Fibroblast of lung (primary cell): ENCODE results near the gene ERAS. TPM values are rescaled to one million over a fixed set of nuclear protein-coding genes. Genes with fewer than 3 reads are reported as not detected.

Experiments used
- DNase-seq, 2 donors: peaks; one replicate each; pipeline versions ENCODE4 v3.0.0 to v3.0.0-alpha.2; 2010; ENCODE audit warnings: low read depth in 2 of 2
- H2AFZ ChIP-seq: 2 replicates; pipeline ENCODE4 v1.5.1; 2012; ENCODE audit warnings: low read length, control low read depth, inconsistent platforms
- H3K27ac ChIP-seq: 2 replicates; pipeline ENCODE4 v1.5.1; 2011; ENCODE audit warnings: low read length, control low read depth; ENCODE audit not compliant: insufficient read depth
- H3K27me3 ChIP-seq: 2 replicates; pipeline ENCODE4 v1.5.1; 2011; ENCODE audit warnings: mild to moderate bottlenecking, low read length; ENCODE audit not compliant: control insufficient read depth, insufficient read depth
- H3K36me3 ChIP-seq: 2 replicates; pipeline ENCODE4 v1.5.1; 2011; ENCODE audit warnings: low read length; ENCODE audit not compliant: control insufficient read depth, insufficient read depth
- H3K4me1 ChIP-seq: 2 replicates; pipeline ENCODE4 v1.5.1; 2011; ENCODE audit warnings: low read length; ENCODE audit not compliant: control insufficient read depth, insufficient read depth; ENCODE audit errors: extremely low read depth
- H3K4me2 ChIP-seq: 2 replicates; pipeline ENCODE4 v1.5.1; 2011; ENCODE audit warnings: low read length, control low read depth; ENCODE audit not compliant: insufficient read depth; ENCODE audit errors: extremely low read depth
- H3K4me3 ChIP-seq, 4 experiments: fragments of 200-600 bp in 1 of 4; sonication (generic) in 1 of 4; replicated peaks in 1 of 4; 2 replicates each; pipeline ENCODE4 v1.5.1; 2011 to 2016; ENCODE audit warnings: low read length in 4 of 4, low read depth in 3 of 4, mild to moderate bottlenecking in 3 of 4, control low read depth in 2 of 4, inconsistent platforms in 1 of 4, mixed read lengths in 1 of 4; ENCODE audit not compliant: insufficient read depth in 1 of 4; ENCODE audit errors: control extremely low read depth in 1 of 4
- H3K79me2 ChIP-seq: 2 replicates; pipeline ENCODE4 v1.5.1; 2012; ENCODE audit warnings: mild to moderate bottlenecking, low read length, inconsistent platforms; ENCODE audit not compliant: control insufficient read depth, insufficient read depth
- H3K9ac ChIP-seq: 2 replicates; pipeline ENCODE4 v1.5.1; 2011; ENCODE audit warnings: mild to moderate bottlenecking, low read length, control low read depth; ENCODE audit not compliant: insufficient read depth
- H3K9me3 ChIP-seq: 2 replicates; pipeline ENCODE4 v1.5.1; 2012; ENCODE audit warnings: low read depth, low read length; ENCODE audit not compliant: control insufficient read depth, insufficient read depth
- H4K20me1 ChIP-seq: 2 replicates; pipeline ENCODE4 v1.5.1; 2011; ENCODE audit warnings: low read length; ENCODE audit not compliant: control insufficient read depth, insufficient read depth; ENCODE audit errors: extremely low read depth
- CTCF ChIP-seq, 2 donors: IDR thresholded peaks in 1 of 2; conservative IDR thresholded peaks in 1 of 2; 1 replicate in 1 of 2; 2 replicates in 1 of 2; pipeline ENCODE4 v1.5.1; 2011 to 2012; ENCODE audit warnings: low read length in 2 of 2, control low read depth in 1 of 2, inconsistent platforms in 1 of 2, low read depth in 1 of 2, mild to moderate bottlenecking in 1 of 2
- EZH2 ChIP-seq: IDR thresholded peaks from 2 replicates; pipeline ENCODE4 v1.5.1; 2012; ENCODE audit warnings: low read length, control low read depth, mild to moderate bottlenecking; ENCODE audit errors: missing control alignments
- polyA plus RNA-seq, 2 donors: library from polyadenylated mRNA; depleted of rRNA in 1 of 2; stranded (reverse) in 1 of 2; unstranded in 1 of 2; fragments of >200 nt; gene quantifications; 2 replicates each; pipeline ENCODE4 v1.2.1, GENCODE V29; 2011 to 2012; ENCODE audit warnings: missing spikeins in 1 of 2
- total RNA-seq: library from RNA; depleted of rRNA; stranded (reverse); fragments of >200 nt; gene quantifications from 2 replicates; pipeline ENCODE4 v1.2.1, GENCODE V29; 2014

The ERAS gene
- total and polyA plus RNA-seq, 2 donors (not counting 1 experiment from before 2014, with no cell fraction given): 0.05 TPM; not detected in 1

- no peak for TF ChIP-seq EZH2
- TF ChIP-seq CTCF (conservative IDR thresholded peaks at IDR 0.05 in 1 of 2, IDR thresholded peaks at IDR 0.05 in 1 of 2; ENCODE audit: low read depth in 1 of 2, low read length in 2 of 2): no peak
- DNase-seq: no peak
- Histone ChIP-seq H3K4me1 (no peaks in the 10 kb centered on the region), H3K27ac (no peak within 1 kb of the TSS), H3K9me3 (no peaks in the 10 kb centered on the region), H3K79me2 (no peaks in the 10 kb centered on the region), H3K27me3 (no peaks in the 10 kb centered on the region), H4K20me1 (no peaks in the 10 kb centered on the region), H3K4me3 (no peak within 1 kb of the TSS), H3K36me3 (no peaks in the 10 kb centered on the region), H3K9ac (no peak within 1 kb of the TSS), H2AFZ (no peak within 1 kb of the TSS), H3K4me2 (no peak within 1 kb of the TSS)
Measured at GRCh38 chrX:48786341-48786800, 39.9 kb upstream of the ERAS start, which contains the start of gene GATA1. Gene GATA1 (plus strand): TSS chrX:48786590. CDS start chrX:48791110, 4,520 bp downstream.

DNA sequence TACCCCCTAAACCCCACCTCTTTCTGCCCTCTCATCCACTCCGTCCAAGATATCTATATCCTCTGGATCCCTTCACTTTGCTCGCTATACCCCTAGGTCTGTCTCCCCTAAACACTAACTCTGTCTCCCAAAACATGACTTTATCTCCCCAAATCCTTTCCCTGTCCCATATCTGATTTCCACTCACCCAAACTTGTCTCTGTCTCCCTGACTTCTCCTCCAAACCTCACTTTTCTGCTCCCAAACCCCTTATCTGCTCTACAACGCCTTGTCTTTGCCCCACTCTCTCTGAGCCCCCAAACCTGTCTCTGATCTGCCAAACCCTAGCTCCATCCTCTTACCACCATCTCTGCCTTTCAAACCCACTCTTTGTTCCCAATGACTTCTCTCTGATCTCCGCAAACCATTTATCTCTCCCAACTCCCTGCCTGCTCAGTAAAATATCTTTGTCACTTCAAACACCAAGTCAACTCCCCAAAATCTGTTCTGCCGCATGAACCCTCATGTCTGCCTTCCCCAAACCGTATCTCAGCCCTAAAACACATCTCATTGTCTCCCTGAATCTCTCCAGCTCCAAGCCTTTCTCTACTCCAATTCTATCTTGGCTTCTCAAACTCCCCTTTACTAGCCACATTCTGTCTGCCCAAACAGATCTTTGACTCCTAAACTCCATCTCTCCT, 39.3 kb upstream of the ERAS start:
- no peak for DNase-seq
- no peaks in the 10 kb centered on the region for H3K27me3 ChIP-seq
- H3K79me2 ChIP-seq: no peaks in the 10 kb centered on the region
- H3K36me3 ChIP-seq: no peaks in the 10 kb centered on the region
- H2AFZ ChIP-seq: no peak overlapping the region
- H3K9ac ChIP-seq: no peak overlapping the region
- TF ChIP-seq EZH2 (no peak), CTCF (conservative IDR thresholded peaks at IDR 0.05 in 1 of 2, IDR thresholded peaks at IDR 0.05 in 1 of 2; ENCODE audit: low read depth in 1 of 2, low read length in 2 of 2) (no peak)
- no peaks in the 10 kb centered on the region for H4K20me1 ChIP-seq
- H3K4me3 ChIP-seq: no peak overlapping the region
- no peaks in the 10 kb centered on the region for H3K9me3 ChIP-seq
- no peak overlapping the region for H3K4me2 ChIP-seq
- no peak overlapping the region for H3K27ac ChIP-seq
- no peaks in the 10 kb centered on the region for H3K4me1 ChIP-seq

DNA sequence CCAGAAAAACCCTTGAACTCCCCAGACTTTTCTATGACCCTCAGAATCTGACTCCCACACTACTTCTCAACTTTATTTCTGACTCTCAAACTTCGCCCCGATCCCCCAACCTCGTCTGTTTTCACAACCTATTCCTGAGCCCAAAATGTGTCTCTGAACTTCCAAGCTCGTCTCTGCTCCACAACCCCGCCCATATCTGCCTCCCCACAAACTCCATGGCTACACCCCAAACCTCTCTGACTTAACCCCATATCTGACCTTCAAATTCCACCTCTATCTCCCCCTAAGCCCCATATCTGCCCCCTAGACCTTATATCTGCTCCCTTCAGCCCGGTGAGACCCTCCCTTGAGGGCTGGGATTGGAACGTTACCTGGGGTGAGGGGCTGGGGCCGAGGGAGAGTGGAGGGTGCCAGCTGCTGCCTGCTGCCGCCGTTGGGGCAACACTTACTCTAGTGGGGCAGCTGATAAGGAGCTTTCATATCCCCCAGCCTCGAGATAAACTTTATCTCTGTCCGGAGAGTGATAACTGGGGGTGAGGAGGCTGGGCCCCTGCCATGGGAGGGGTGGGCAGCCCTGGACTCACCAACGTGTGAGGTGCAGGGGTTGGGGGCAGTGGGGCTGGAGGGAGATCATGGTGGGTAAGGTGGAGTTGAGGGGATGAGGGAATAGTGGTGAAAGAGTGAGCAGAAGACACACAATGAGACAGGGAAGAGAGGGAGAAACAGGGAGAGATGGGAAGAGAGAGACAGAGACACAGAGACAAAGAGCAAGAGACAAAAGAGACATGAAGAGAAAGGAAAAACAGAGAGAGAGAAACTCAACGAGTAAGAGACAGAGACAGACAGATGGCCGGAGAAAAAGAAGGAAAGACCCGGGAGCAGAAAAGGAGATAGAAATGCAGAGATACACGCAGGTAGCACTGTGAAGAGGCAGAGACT, 38.5 kb upstream of the ERAS start:
- Histone ChIP-seq H3K9me3 (no peaks in the 10 kb centered on the region), H3K27ac (no peak overlapping the region), H4K20me1 (no peaks in the 10 kb centered on the region), H3K36me3 (no peaks in the 10 kb centered on the region), H3K79me2 (no peaks in the 10 kb centered on the region), H3K4me3 (no peak overlapping the region), H3K4me2 (no peak overlapping the region), H3K9ac (no peak overlapping the region), H3K4me1 (no peaks in the 10 kb centered on the region), H2AFZ (no peak overlapping the region), H3K27me3 (no peaks in the 10 kb centered on the region)
- DNase-seq: no peak
- TF ChIP-seq EZH2 (no peak), CTCF (conservative IDR thresholded peaks at IDR 0.05 in 1 of 2, IDR thresholded peaks at IDR 0.05 in 1 of 2; ENCODE audit: low read depth in 1 of 2, low read length in 2 of 2) (no peak)
